HG03066 (cell line): Measurements from ENCODE around the gene JDP2.

Source experiments
- ATAC-seq: cut with Tn5 transposase; IDR thresholded peaks from one replicate; pipeline ENCODE4 v1.9.1; 2021; ENCODE audit warnings: low read depth; ENCODE audit not compliant: unreplicated experiment

Gene JDP2

GRCh38 chr14:75409316-75410205 lies 18.3 kb upstream of the JDP2 start:
- no peak for ATAC-seq

- ATAC-seq, result no peak
These were observed 16.6 kb upstream of the JDP2 start for GRCh38 chr14:75411214-75411540.

GRCh38 chr14:75413013-75413412 lies 14.8 kb upstream of the JDP2 start:
- no peak for ATAC-seq

- ATAC-seq, result no peak
These were observed 10.1 kb upstream of the JDP2 start for GRCh38 chr14:75417674-75418073.

- ATAC-seq, result peak; percentile 75
These were observed 8.7 kb upstream of the JDP2 start for GRCh38 chr14:75418850-75419768.

- no peak for ATAC-seq
These were observed 5.7 kb upstream of the JDP2 start for GRCh38 chr14:75422169-75422568.

- ATAC-seq, result no peak
These were observed 3.3 kb upstream of the JDP2 start for GRCh38 chr14:75424496-75424895.

GRCh38 chr14:75425446-75425845 lies 2.4 kb upstream of the JDP2 start:
- ATAC-seq, result no peak

GRCh38 chr14:75426332-75427125 lies 1.3 kb upstream of the JDP2 start:
- peak; percentile 61 for ATAC-seq

GRCh38 chr14:75427126-75427481 lies 718 bp upstream of the JDP2 start:
- peak; percentile 55 for ATAC-seq

- ATAC-seq, result no peak
These were observed 645 bp downstream of the JDP2 start for GRCh38 chr14:75428230-75429104.

GRCh38 chr14:75429562-75429961 lies 1.7 kb downstream of the JDP2 start:
- ATAC-seq, result no peak

- no peak for ATAC-seq
These were observed 2.3 kb downstream of the JDP2 start for GRCh38 chr14:75430116-75430515.

- ATAC-seq, result no peak
These were observed 2.7 kb downstream of the JDP2 start for GRCh38 chr14:75430526-75430925.

GRCh38 chr14:75430976-75431375 lies 3.2 kb downstream of the JDP2 start:
- ATAC-seq, result no peak

- ATAC-seq, result no peak
These were observed 4.0 kb downstream of the JDP2 start for GRCh38 chr14:75431827-75432226.

- ATAC-seq, result no peak
These were observed 4.6 kb downstream of the JDP2 start for GRCh38 chr14:75432411-75432810.

GRCh38 chr14:75433631-75434071 lies 5.8 kb downstream of the JDP2 start:
- ATAC-seq, result no peak

- ATAC-seq, result no peak
These were observed 6.5 kb downstream of the JDP2 start for GRCh38 chr14:75434138-75434889.
